K562 (cell line): ENCODE measurements around the gene ENKUR. TPM values are rescaled to one million over a fixed set of nuclear protein-coding genes. Genes with fewer than 3 reads are reported as not detected.

ENCODE experiments used
- BRD9 ChIP-seq: fragments of 450-650 bp; IDR thresholded peaks from 2 replicates; pipeline ENCODE4 v1.6.1; 2018; ENCODE audit warnings: low read depth; ENCODE audit not compliant: partially characterized antibody
- E2F8 ChIP-seq: fragments of 450-650 bp; IDR thresholded peaks from 2 replicates; pipeline ENCODE4 v1.7.1; 2018; ENCODE audit warnings: mild to moderate bottlenecking, low read depth; ENCODE audit not compliant: partially characterized antibody
- ETS1 ChIP-seq: conservative IDR thresholded peaks from 2 replicates; pipeline ENCODE4 v1.6.1; 2011; ENCODE audit warnings: low read depth, mild to moderate bottlenecking, low read length; ENCODE audit not compliant: control insufficient read depth
- GATAD2B ChIP-seq: fragments of 450-650 bp; IDR thresholded peaks from 2 replicates; pipeline ENCODE4 v1.6.1; 2017; ENCODE audit warnings: mild to moderate bottlenecking, borderline replicate concordance
- HDAC6 ChIP-seq: IDR thresholded peaks from 2 replicates; pipeline ENCODE4 v1.6.1; 2012; ENCODE audit warnings: low read depth, mild to moderate bottlenecking, control low read depth, inconsistent platforms, low read length, moderate library complexity
- KLF10 ChIP-seq: fragments of 250-450 bp; sonication (Bioruptor Pico); IDR thresholded peaks from 2 replicates; pipeline ENCODE4 v1.6.1; 2021; ENCODE audit warnings: matching md5 sums
- SIX5 ChIP-seq, 2 experiments: IDR thresholded peaks; 2 replicates each; pipeline ENCODE4 v1.6.1; 2011; ENCODE audit warnings: low read length in 2 of 2, borderline replicate concordance in 1 of 2, low read depth in 1 of 2, mild to moderate bottlenecking in 1 of 2, moderate library complexity in 1 of 2; ENCODE audit not compliant: insufficient read depth in 1 of 2
- ZFX ChIP-seq: sonication (generic); formaldehyde crosslinking; IDR thresholded peaks from 2 replicates; pipeline ENCODE4 v1.8.0; 2022; ENCODE audit warnings: mild to moderate bottlenecking, missing genetic modification reagents, moderate library complexity
- polyA plus RNA-seq, 8 experiments: library from polyadenylated mRNA; depleted of rRNA in 4 of 8; stranded (reverse) in 5 of 8; unstranded in 3 of 8; fragments of >200 nt; fragmentation: Nextera tagmentation in 2 of 8; fragmentation: Illumina TruSeq in 1 of 8; extraction: Ambion mirVana in 2 of 8; extraction: Trizol in 1 of 8; gene quantifications; 2 replicates each; pipeline versions ENCODE4 v1.2.1 to v1.2.3, GENCODE V29; 2011 to 2014; ENCODE audit warnings: inconsistent platforms in 1 of 8, missing spikeins in 1 of 8
- total RNA-seq, 7 experiments: library from RNA; depleted of rRNA in 6 of 7; stranded (reverse); fragments of >200 nt in 6 of 7; fragmentation: Illumina TruSeq in 2 of 7; extraction: Trizol in 2 of 7; gene quantifications; 2 replicates each; pipeline versions ENCODE4 v1.2.1 to v1.2.3, GENCODE V29; 2011 to 2021; ENCODE audit warnings: low replicate concordance in 1 of 7
- TF ChIP-seq, protein P1 (sequence below), 2 experiments: fragments of 450-650 bp; conservative IDR thresholded peaks; 2 replicates each; pipeline ENCODE4 v1.6.1; 2017; ENCODE audit warnings: mild to moderate bottlenecking in 2 of 2, moderate library complexity in 2 of 2
- TF ChIP-seq, protein P2 (sequence below): fragments of 450-650 bp; IDR thresholded peaks from 2 replicates; pipeline ENCODE4 v1.6.1; 2016; ENCODE audit warnings: antibody characterized with exemption

ENKUR gene
- total and polyA plus RNA-seq, 9 of the 15 experiments (the other 6 are each of a cell fraction or from before 2014, with no cell fraction given) = 0.06 to 0.46 (median 0.20) TPM

DNA sequence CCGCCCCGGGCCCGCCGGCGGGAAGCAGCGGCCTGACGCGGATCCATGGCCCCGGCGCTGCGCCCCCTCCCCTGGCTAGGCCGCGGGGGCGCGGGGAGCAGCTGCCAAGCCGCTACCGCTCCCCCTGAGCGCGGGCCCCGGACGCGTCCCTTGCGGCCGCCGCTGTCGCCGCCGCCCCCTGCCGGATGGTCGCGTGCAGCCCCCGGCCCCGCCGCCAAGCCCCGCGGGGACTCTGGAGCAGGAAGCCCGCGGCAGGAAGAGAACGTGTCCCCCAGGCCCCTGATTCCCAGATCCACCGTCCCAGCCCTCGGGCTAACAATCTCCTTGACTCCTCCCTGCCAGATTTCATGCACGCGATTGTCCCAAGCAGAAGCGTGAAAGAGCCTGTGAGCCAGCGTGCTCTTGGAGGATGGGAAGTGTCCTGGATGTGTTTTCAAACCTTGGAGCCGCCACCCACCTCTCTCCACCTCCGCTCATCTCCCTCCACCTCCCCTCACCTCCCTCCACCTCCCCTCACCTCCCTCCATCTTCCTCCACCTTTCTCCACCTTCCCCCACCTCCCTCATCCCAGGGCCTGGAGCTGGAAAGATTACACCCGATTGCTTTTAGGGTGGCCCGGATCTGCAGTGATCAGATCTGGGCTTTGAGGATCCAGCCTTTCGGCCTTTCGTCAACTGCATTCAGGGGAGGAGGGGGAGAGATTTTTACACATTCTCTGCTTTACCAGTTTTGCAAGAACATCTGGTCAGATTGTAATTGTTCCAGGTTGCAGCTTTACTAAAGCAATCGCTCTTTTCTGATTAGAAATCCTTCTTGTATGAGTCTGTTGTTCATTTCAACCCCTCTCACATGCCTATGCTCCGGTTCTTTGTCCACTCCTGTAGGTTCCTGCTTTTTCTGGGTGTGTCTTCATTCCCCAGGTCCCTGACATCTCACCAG is 63.0 kb downstream of the ENKUR start (continued):
- no peak for TF ChIP-seq ETS1
- TF ChIP-seq ZFX = peak; percentile 35; the same call in 1 of the 2 replicates
- peak; percentile 84 for TF ChIP-seq GATAD2B
- no peak for TF ChIP-seq HDAC6
- no peak for TF ChIP-seq KLF10 (CRISPR knock-in tag)
- TF ChIP-seq, protein P1, sequence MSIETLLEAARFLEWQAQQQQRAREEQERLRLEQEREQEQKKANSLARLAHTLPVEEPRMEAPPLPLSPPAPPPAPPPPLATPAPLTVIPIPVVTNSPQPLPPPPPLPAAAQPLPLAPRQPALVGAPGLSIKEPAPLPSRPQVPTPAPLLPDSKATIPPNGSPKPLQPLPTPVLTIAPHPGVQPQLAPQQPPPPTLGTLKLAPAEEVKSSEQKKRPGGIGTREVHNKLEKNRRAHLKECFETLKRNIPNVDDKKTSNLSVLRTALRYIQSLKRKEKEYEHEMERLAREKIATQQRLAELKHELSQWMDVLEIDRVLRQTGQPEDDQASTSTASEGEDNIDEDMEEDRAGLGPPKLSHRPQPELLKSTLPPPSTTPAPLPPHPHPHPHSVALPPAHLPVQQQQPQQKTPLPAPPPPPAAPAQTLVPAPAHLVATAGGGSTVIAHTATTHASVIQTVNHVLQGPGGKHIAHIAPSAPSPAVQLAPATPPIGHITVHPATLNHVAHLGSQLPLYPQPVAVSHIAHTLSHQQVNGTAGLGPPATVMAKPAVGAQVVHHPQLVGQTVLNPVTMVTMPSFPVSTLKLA (conservative IDR thresholded peaks at IDR 0.05) = peak in 1 of 2 experiments; percentile 49; a peak in 1 of 4 replicates
- TF ChIP-seq E2F8 = no peak
- peak; percentile 25 for TF ChIP-seq BRD9
- TF ChIP-seq, protein P2, sequence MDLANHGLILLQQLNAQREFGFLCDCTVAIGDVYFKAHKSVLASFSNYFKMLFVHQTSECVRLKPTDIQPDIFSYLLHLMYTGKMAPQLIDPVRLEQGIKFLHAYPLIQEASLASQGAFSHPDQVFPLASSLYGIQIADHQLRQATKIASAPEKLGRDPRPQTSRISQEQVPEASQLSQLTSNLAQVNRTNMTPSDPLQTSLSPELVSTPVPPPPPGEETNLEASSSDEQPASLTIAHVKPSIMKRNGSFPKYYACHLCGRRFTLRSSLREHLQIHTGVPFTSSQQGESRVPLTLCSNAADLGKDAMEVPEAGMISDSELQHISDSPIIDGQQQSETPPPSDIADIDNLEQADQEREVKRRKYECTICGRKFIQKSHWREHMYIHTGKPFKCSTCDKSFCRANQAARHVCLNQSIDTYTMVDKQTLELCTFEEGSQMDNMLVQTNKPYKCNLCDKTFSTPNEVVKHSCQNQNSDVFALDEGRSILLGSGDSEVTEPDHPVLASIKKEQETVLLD = peak; percentile 57; the same call in 1 of the 2 replicates
- no peak for TF ChIP-seq SIX5 (IDR thresholded peaks at IDR 0.05; ENCODE audit: borderline replicate concordance in 1 of 2, insufficient read depth in 1 of 2, low read depth in 1 of 2, low read length in 2 of 2)
